ENCODE measurements around the gene LRP3. TPM values are rescaled to one million over a fixed set of nuclear protein-coding genes. Genes with fewer than 3 reads are reported as not detected.
"Not testable (repeated sequence)": the region's sequence is repeated elsewhere in the genome, so short reads cannot be mapped to it uniquely, and the experiment has no call there.

The LRP3 gene
- total RNA-seq, 1 experiment from 2014 or later: 20.4 TPM

DNA sequence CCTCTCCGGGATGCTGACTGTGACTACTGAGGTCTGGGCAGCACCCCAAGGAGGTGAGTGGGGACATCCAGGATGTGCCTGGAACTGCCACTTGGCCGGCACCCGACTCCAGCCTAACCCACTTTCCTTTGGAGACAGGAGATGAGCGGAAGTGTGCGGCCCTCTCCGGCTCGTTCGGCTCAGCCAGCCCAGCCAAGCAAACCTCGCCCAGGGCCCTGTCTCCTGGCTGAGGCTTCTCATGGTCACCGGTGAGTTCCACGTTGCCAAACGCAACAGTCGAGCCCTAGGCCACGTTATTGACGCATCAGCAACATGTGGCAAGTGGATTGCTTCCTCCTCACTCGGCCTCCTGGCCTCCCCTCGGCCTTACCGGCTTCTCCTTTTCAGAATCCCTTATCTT lies 26.0 kb downstream of the LRP3 start:
- H3K36me3 ChIP-seq (ENCODE audit: low read depth, low read length): no peaks in the 10 kb centered on the region
- no peaks in the 10 kb centered on the region for H3K79me2 ChIP-seq (ENCODE audit: low read length)
- no peaks in the 10 kb centered on the region for H3K4me1 ChIP-seq (ENCODE audit: insufficient read depth, low read length)
- H3K4me3 ChIP-seq (ENCODE audit: low read length): no peak overlapping the region
- ChIA-PET CTCF (no interaction called here), POLR2A (ENCODE audit: unreplicated experiment) (no interaction called here)
- H3K9me3 ChIP-seq (ENCODE audit: low read length): no peaks in the 10 kb centered on the region
- H3F3A ChIP-seq (ENCODE audit: low read length, unreplicated experiment): no peaks in the 10 kb centered on the region
- no peaks in the 10 kb centered on the region for H3K9me2 ChIP-seq (replicated peaks; ENCODE audit: low read length)
- H3K4me2 ChIP-seq (ENCODE audit: low read length): no peak overlapping the region
- no peak overlapping the region for H2AFZ ChIP-seq (ENCODE audit: low read length)
- H3K27me3 ChIP-seq (ENCODE audit: low read length): 0 out of 2 replicates have a peak, but pooled peaks cover 5% of the 10 kb centered on the region
- BruUV-seq (replicated peaks): no TSS peak
- DNase-seq (no peak), ATAC-seq (no peak)
- H3K27ac ChIP-seq (ENCODE audit: low read length): no peak overlapping the region
- H4K20me1 ChIP-seq (ENCODE audit: low read length): no peaks in the 10 kb centered on the region
- intact Hi-C loops (cut with micrococcal nuclease): no loop called here
- H3K9ac ChIP-seq (ENCODE audit: low read length): no peak overlapping the region
- TF ChIP-seq EZH2 (IDR thresholded peaks at IDR 0.05; ENCODE audit: low read length, unreplicated experiment): no peak
- TF ChIP-seq, protein P1, sequence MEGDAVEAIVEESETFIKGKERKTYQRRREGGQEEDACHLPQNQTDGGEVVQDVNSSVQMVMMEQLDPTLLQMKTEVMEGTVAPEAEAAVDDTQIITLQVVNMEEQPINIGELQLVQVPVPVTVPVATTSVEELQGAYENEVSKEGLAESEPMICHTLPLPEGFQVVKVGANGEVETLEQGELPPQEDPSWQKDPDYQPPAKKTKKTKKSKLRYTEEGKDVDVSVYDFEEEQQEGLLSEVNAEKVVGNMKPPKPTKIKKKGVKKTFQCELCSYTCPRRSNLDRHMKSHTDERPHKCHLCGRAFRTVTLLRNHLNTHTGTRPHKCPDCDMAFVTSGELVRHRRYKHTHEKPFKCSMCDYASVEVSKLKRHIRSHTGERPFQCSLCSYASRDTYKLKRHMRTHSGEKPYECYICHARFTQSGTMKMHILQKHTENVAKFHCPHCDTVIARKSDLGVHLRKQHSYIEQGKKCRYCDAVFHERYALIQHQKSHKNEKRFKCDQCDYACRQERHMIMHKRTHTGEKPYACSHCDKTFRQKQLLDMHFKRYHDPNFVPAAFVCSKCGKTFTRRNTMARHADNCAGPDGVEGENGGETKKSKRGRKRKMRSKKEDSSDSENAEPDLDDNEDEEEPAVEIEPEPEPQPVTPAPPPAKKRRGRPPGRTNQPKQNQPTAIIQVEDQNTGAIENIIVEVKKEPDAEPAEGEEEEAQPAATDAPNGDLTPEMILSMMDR (conservative IDR thresholded peaks at IDR 0.05; ENCODE audit: low read depth, low read length): no peak
- TF ChIP-seq EZH2phosphoT487 (IDR thresholded peaks at IDR 0.05; ENCODE audit: borderline replicate concordance, low read length): no peak

DNA sequence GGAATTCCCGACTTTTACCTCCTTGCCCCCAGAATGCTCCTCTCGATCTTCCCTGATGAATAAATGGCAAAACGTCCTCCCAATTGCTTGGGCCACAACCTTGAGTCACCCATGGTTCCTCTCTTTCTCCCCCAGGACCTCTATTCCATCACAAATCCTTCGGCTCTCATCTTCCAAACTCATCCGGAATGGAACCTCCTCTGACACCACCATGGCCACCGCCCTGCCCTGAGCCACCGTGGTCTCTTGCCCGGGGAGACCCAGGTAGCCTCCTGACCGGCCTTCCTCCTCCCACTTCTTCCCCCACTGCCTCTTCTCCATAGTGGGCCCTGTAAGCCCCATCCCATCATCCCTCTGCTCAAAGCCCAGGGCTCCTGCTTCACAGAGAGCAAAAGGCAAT lies 26.6 kb downstream of the LRP3 start:
- H3K4me1 ChIP-seq (ENCODE audit: insufficient read depth, low read length): no peaks in the 10 kb centered on the region
- intact Hi-C loops (cut with micrococcal nuclease): no loop called here
- ATAC-seq (no peak), DNase-seq (no peak)
- TF ChIP-seq EZH2 (IDR thresholded peaks at IDR 0.05; ENCODE audit: low read length, unreplicated experiment): no peak
- TF ChIP-seq, protein P1 (conservative IDR thresholded peaks at IDR 0.05; ENCODE audit: low read depth, low read length): no peak
- TF ChIP-seq EZH2phosphoT487 (IDR thresholded peaks at IDR 0.05; ENCODE audit: borderline replicate concordance, low read length): no peak
- H3K27me3 ChIP-seq (ENCODE audit: low read length): 0 out of 2 replicates have a peak, but pooled peaks cover 9% of the 10 kb centered on the region
- no peak overlapping the region for H3K4me2 ChIP-seq (ENCODE audit: low read length)
- no peak overlapping the region for H3K27ac ChIP-seq (ENCODE audit: low read length)
- ChIA-PET POLR2A (ENCODE audit: unreplicated experiment) (no interaction called here), CTCF (no interaction called here)
- H4K20me1 ChIP-seq (ENCODE audit: low read length): no peaks in the 10 kb centered on the region
- no peak overlapping the region for H2AFZ ChIP-seq (ENCODE audit: low read length)
- no peaks in the 10 kb centered on the region for H3K9me3 ChIP-seq (ENCODE audit: low read length)
- no peaks in the 10 kb centered on the region for H3K36me3 ChIP-seq (ENCODE audit: low read depth, low read length)
- no peaks in the 10 kb centered on the region for H3K79me2 ChIP-seq (ENCODE audit: low read length)
- H3K9me2 ChIP-seq (replicated peaks; ENCODE audit: low read length): no peaks in the 10 kb centered on the region
- BruUV-seq (replicated peaks): no TSS peak
- no peak overlapping the region for H3K9ac ChIP-seq (ENCODE audit: low read length)
- no peaks in the 10 kb centered on the region for H3F3A ChIP-seq (ENCODE audit: low read length, unreplicated experiment)
- no peak overlapping the region for H3K4me3 ChIP-seq (ENCODE audit: low read length)

DNA sequence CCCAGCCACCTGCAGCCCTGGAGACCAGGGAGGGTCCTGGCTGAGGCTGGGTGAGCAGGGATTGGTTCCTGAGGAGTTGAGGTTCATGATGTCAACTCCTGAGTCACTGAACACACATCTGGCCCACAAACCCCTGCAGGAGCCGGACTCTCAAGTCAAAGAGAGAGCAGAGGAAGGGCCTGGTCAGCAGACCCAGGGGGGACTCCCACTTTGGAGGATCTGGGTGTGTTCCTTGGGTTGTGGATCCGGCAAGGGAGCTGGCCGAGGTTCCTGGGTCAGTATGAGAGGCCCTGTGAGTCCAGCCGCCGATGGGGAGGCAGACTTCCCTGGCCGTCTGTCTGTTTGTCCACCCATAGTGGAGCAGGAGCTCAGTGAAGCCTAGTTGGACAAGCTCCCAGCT lies 27.5 kb downstream of the LRP3 start:
- BruUV-seq (replicated peaks): no TSS peak
- ATAC-seq: no peak; the same call in 1 of the 2 replicates

DNA sequence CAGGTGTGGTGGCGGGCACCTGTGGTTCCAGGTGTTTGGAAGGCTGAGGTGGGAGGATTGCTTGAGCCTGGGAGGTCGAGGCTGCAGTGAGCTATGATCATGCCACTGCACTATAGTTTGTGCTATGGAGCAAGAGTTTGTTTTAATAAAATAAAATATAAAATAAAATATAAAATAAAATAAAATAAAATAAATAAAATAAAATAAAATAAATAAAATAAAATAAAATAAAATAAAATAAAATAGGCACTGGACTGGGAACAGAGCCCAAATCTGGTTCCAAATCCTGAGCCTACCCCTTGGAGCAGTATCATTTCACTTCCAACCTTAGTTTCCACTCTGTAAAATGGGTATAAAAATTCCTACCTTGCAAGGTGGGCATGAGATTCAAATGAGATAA lies 28.1 kb downstream of the LRP3 start:
- H4K20me1 ChIP-seq (ENCODE audit: low read length); H3K9me2 ChIP-seq (replicated peaks; ENCODE audit: low read length); H3K9ac ChIP-seq (ENCODE audit: low read length); POLR2A ChIA-PET (ENCODE audit: unreplicated experiment); H3K4me3 ChIP-seq (ENCODE audit: low read length); H3K36me3 ChIP-seq (ENCODE audit: low read depth, low read length); H2AFZ ChIP-seq (ENCODE audit: low read length); H3K4me1 ChIP-seq (ENCODE audit: insufficient read depth, low read length); H3K4me2 ChIP-seq (ENCODE audit: low read length); BruUV-seq (replicated peaks); H3F3A ChIP-seq (ENCODE audit: low read length, unreplicated experiment); H3K9me3 ChIP-seq (ENCODE audit: low read length); intact Hi-C loops (cut with micrococcal nuclease); DNase-seq; CTCF ChIA-PET; H3K79me2 ChIP-seq (ENCODE audit: low read length); H3K27ac ChIP-seq (ENCODE audit: low read length); ATAC-seq: not testable (repeated sequence)
- H3K27me3 ChIP-seq (ENCODE audit: low read length): peaks cover 17% of the 10 kb centered on the region

More for the DNA sequence above, 27.5 kb downstream of the LRP3 start:
- H3K27me3 ChIP-seq (ENCODE audit: low read length): peaks cover 17% of the 10 kb centered on the region
- no peak overlapping the region for H3K4me2 ChIP-seq (ENCODE audit: low read length)
- POLR2A ChIA-PET (ENCODE audit: unreplicated experiment): no interaction called here
- no peaks in the 10 kb centered on the region for H3K9me3 ChIP-seq (ENCODE audit: low read length)
- intact Hi-C loops (cut with micrococcal nuclease): no loop called here
- TF ChIP-seq EZH2 (IDR thresholded peaks at IDR 0.05; ENCODE audit: low read length, unreplicated experiment): no peak
- TF ChIP-seq, protein P1 (conservative IDR thresholded peaks at IDR 0.05; ENCODE audit: low read depth, low read length): no peak
- no peak for TF ChIP-seq EZH2phosphoT487 (IDR thresholded peaks at IDR 0.05; ENCODE audit: borderline replicate concordance, low read length)
- no peak overlapping the region for H3K9ac ChIP-seq (ENCODE audit: low read length)
- H3K9me2 ChIP-seq (replicated peaks; ENCODE audit: low read length): no peaks in the 10 kb centered on the region
- no peaks in the 10 kb centered on the region for H3K4me1 ChIP-seq (ENCODE audit: insufficient read depth, low read length)
- H2AFZ ChIP-seq (ENCODE audit: low read length): no peak overlapping the region
- H3K4me3 ChIP-seq (ENCODE audit: low read length): no peak overlapping the region
- no peaks in the 10 kb centered on the region for H3F3A ChIP-seq (ENCODE audit: low read length, unreplicated experiment)
- no peak overlapping the region for H3K27ac ChIP-seq (ENCODE audit: low read length)
- peak; percentile 15 for DNase-seq
- H3K36me3 ChIP-seq (ENCODE audit: low read depth, low read length): no peaks in the 10 kb centered on the region
- CTCF ChIA-PET: no interaction called here
- no peaks in the 10 kb centered on the region for H4K20me1 ChIP-seq (ENCODE audit: low read length)
- H3K79me2 ChIP-seq (ENCODE audit: low read length): no peaks in the 10 kb centered on the region
